SH-SY5Y (cell line): ENCODE results near the gene CCR5AS.

Experiments
- GATA2 ChIP-seq: IDR thresholded peaks from 2 replicates; pipeline ENCODE4 v1.6.1; 2011; ENCODE audit warnings: mild to moderate bottlenecking, low read depth, low read length
- GATA3 ChIP-seq: IDR thresholded peaks from 2 replicates; pipeline ENCODE4 v1.6.1; 2011; ENCODE audit warnings: low read depth, mild to moderate bottlenecking, low read length, moderate library complexity

DNA sequence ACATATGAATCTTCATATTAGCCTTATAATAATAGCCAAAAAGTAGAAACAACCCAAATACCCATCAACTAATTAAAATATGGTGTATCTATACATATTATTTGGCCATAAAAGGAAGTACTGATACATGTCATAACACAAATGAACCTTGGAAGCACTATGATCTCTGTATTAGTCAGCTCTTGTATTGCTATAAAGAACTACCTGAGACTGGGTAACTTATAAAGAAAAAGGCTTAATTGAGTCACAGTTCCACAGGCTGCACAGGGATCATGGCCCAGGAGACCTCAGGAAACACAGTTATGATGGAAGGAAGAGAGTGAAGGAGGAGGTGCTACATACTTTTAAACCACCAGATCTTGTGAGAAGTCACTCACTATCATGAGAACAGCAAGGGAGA lies 69.0 kb downstream of the CCR5AS start:
- TF ChIP-seq GATA2 = no peak
- no peak for TF ChIP-seq GATA3
